K562 (cell line): ENCODE results near the gene HS3ST2. TPM values are rescaled to one million over a fixed set of nuclear protein-coding genes. Genes with fewer than 3 reads are reported as not detected.

Source experiments
- ATAC-seq: fragments of 200-7000 bp; cut with Tn5 transposase; 3 replicates; pipeline ENCODE4 v1.9.1; 2020; ENCODE audit warnings: moderate library complexity
- BruUV-seq: library from RNA; stranded (reverse); fragments of 400-500 nt; replicated peaks from 2 replicates; lab custom pipeline; 2021; lab: Mats Ljungman, UMichigan
- CTCF ChIA-PET: fragments of 300-600 bp; formaldehyde crosslinking; extraction: SDS; loops from one replicate; lab custom pipeline; 2021; ENCODE audit warnings: low intra/inter-chr PET ratio; lab: Yijun Ruan, JAX
- POLR2A ChIA-PET: fragments of 300-600, 350-650 bp; sonication (Branson Sonifier 250); formaldehyde crosslinking; extraction: SDS; loops from one replicate; lab custom pipeline; 2021; ENCODE audit warnings: antibody characterized with exemption, inconsistent platforms; lab: Yijun Ruan, JAX
- DNase-seq, 4 experiments: peaks; one replicate each; pipeline versions ENCODE4 v3.0.0 to v3.0.0-alpha.2; 2011 to 2018; ENCODE audit warnings: low spot score in 3 of 4, mixed read lengths in 3 of 4; ENCODE audit errors: extremely low read depth in 1 of 4
- FAIRE-seq: peaks from 2 replicates; lab custom pipeline; 2011; peaks lifted over from hg19 to GRCh38; lab: Jason Lieb, UNC
- H2AFZ ChIP-seq: 2 replicates; pipeline ENCODE4 v1.6.0; 2011; ENCODE audit warnings: low read depth, low read length, control low read depth, inconsistent platforms
- H3K27ac ChIP-seq: fragments of 200-600 bp; 3 replicates; pipeline ENCODE4 v1.8.0; 2011; ENCODE audit warnings: low read depth, mild to moderate bottlenecking, control low read depth, inconsistent platforms, low read length, moderate library complexity, mixed read lengths; ENCODE audit errors: extremely low read depth
- H3K27me3 ChIP-seq, 2 experiments: fragments of 300-600 bp in 1 of 2; 2 replicates in 1 of 2; 3 replicates in 1 of 2; pipeline versions ENCODE4 v1.6.0 to v1.8.0; 2011; ENCODE audit warnings: inconsistent platforms in 2 of 2, low read length in 2 of 2, mild to moderate bottlenecking in 1 of 2, mixed read lengths in 1 of 2, moderate library complexity in 1 of 2; ENCODE audit not compliant: control insufficient read depth in 2 of 2, insufficient read depth in 2 of 2
- H3K36me3 ChIP-seq: fragments of 300-600 bp; 3 replicates; pipeline ENCODE4 v1.8.0; 2011; ENCODE audit warnings: mild to moderate bottlenecking, low read length, inconsistent platforms; ENCODE audit not compliant: control insufficient read depth, insufficient read depth
- H3K4me1 ChIP-seq, 2 experiments: fragments of 200-600 bp in 1 of 2; replicated peaks in 1 of 2; 2 replicates in 1 of 2; 3 replicates in 1 of 2; pipeline versions ENCODE4 v1.5.1 to v1.8.0; 2011; ENCODE audit warnings: inconsistent platforms in 2 of 2, low read length in 2 of 2, mild to moderate bottlenecking in 1 of 2, mixed read lengths in 1 of 2, moderate library complexity in 1 of 2; ENCODE audit not compliant: control insufficient read depth in 2 of 2, insufficient read depth in 2 of 2
- H3K4me2 ChIP-seq: 2 replicates; pipeline ENCODE4 v1.6.1; 2011; ENCODE audit warnings: low read length, control low read depth, inconsistent platforms, mixed read lengths; ENCODE audit not compliant: insufficient read depth
- H3K4me3 ChIP-seq: fragments of 200-600 bp; sonication (generic), shearing (Covaris generic); 2 replicates; pipeline ENCODE4 v1.5.1; 2016; ENCODE audit warnings: control low read depth, inconsistent platforms
- H3K79me2 ChIP-seq: fragments of 200-600 bp; 3 replicates; pipeline ENCODE4 v1.8.0; 2011; ENCODE audit warnings: low read length, inconsistent platforms; ENCODE audit not compliant: control insufficient read depth, insufficient read depth
- H3K9ac ChIP-seq, 2 experiments: 2 replicates each; pipeline versions ENCODE4 v1.6.0 to v1.6.1; 2011; ENCODE audit warnings: low read depth in 2 of 2, low read length in 2 of 2, control low read depth in 1 of 2, inconsistent platforms in 1 of 2, mild to moderate bottlenecking in 1 of 2, mixed read lengths in 1 of 2; ENCODE audit not compliant: insufficient read depth in 1 of 2
- H3K9me1 ChIP-seq: one replicate; pipeline ENCODE4 v1.6.0; 2011; ENCODE audit warnings: inconsistent platforms, mild to moderate bottlenecking, low read length, moderate library complexity; ENCODE audit not compliant: control insufficient read depth, insufficient read depth
- H3K9me3 ChIP-seq: replicated peaks from 2 replicates; pipeline ENCODE4 v1.5.1; 2011; ENCODE audit warnings: low read depth, low read length, inconsistent platforms; ENCODE audit not compliant: control insufficient read depth, insufficient read depth
- H4K20me1 ChIP-seq: replicated peaks from 2 replicates; pipeline ENCODE4 v1.6.1; 2011; ENCODE audit warnings: low read length, inconsistent platforms, mixed read lengths; ENCODE audit not compliant: control insufficient read depth, insufficient read depth
- E4F1 ChIP-seq: fragments of 250-450 bp; sonication (Bioruptor Pico); IDR thresholded peaks from 2 replicates; pipeline ENCODE4 v1.5.0; 2021; ENCODE audit warnings: mild to moderate bottlenecking, borderline replicate concordance
- SP2 ChIP-seq: IDR thresholded peaks from 2 replicates; pipeline ENCODE4 v1.6.1; 2011; ENCODE audit warnings: mild to moderate bottlenecking, low read depth, low read length, moderate library complexity; ENCODE audit not compliant: poor library complexity, severe bottlenecking; ENCODE audit errors: extremely low read depth
- ZBTB11 ChIP-seq, 3 experiments: fragments of 200-800 bp in 1 of 3; fragments of 250-450 bp in 1 of 3; fragments of 450-650 bp in 1 of 3; sonication (Bioruptor Pico) in 1 of 3; sonication (Bioruptor generic) in 1 of 3; formaldehyde crosslinking in 1 of 3; IDR thresholded peaks; 2 replicates each; pipeline versions ENCODE4 v1.6.1 to v1.8.0; 2016 to 2022; ENCODE audit warnings: mild to moderate bottlenecking in 2 of 3, missing genetic modification characterization in 2 of 3, missing compliant biosample characterization in 1 of 3, moderate library complexity in 1 of 3
- ZNF444 ChIP-seq: fragments of 250-450 bp; sonication (Bioruptor Pico); IDR thresholded peaks from 2 replicates; pipeline ENCODE4 v1.4.0; 2020; ENCODE audit warnings: mild to moderate bottlenecking, moderate library complexity
- in situ Hi-C: fragments of 300-500 bp; cut with MboI; formaldehyde crosslinking; loops from 4 replicates; pipeline ENCODE4 v1.15.0; 2018; ENCODE audit warnings: inconsistent platforms, mixed read lengths
- intact Hi-C: fragments of 100-400 bp; cut with micrococcal nuclease; formaldehyde crosslinking; loops from 2 replicates; pipeline ENCODE4 v1.14.2; 2022
- polyA plus RNA-seq, 8 experiments: library from polyadenylated mRNA; depleted of rRNA in 4 of 8; stranded (reverse) in 5 of 8; unstranded in 3 of 8; fragments of >200 nt; fragmentation: Nextera tagmentation in 2 of 8; fragmentation: Illumina TruSeq in 1 of 8; extraction: Ambion mirVana in 2 of 8; extraction: Trizol in 1 of 8; gene quantifications; 2 replicates each; pipeline versions ENCODE4 v1.2.1 to v1.2.3, GENCODE V29; 2011 to 2014; ENCODE audit warnings: inconsistent platforms in 1 of 8, missing spikeins in 1 of 8
- total RNA-seq, 7 experiments: library from RNA; depleted of rRNA in 6 of 7; stranded (reverse); fragments of >200 nt in 6 of 7; fragmentation: Illumina TruSeq in 2 of 7; extraction: Trizol in 2 of 7; gene quantifications; 2 replicates each; pipeline versions ENCODE4 v1.2.1 to v1.2.3, GENCODE V29; 2011 to 2021; ENCODE audit warnings: low replicate concordance in 1 of 7

HS3ST2 gene
- total and polyA plus RNA-seq, 9 of the 15 experiments (the other 6 are each of a cell fraction or from before 2014, with no cell fraction given) = not detected

- H3K27me3 ChIP-seq = no peaks in the 10 kb centered on the region; a peak in 2 of 5 replicates
- ChIA-PET CTCF (no interaction called here), POLR2A (no interaction called here)
- no peak for DNase-seq
- no peak overlapping the region for H3K4me3 ChIP-seq
- intact Hi-C loops (no loop called here), in situ Hi-C loops (no loop called here)
- ATAC-seq = no peak
- no peak for FAIRE-seq
- no peak overlapping the region for H3K9ac ChIP-seq
- no peaks in the 10 kb centered on the region for H3K9me1 ChIP-seq
- H4K20me1 ChIP-seq = no peaks in the 10 kb centered on the region
- no peaks in the 10 kb centered on the region for H3K79me2 ChIP-seq
- H3K4me2 ChIP-seq = no peak overlapping the region
- no peaks in the 10 kb centered on the region for H3K9me3 ChIP-seq
- no peaks in the 10 kb centered on the region for H3K4me1 ChIP-seq
- H3K27ac ChIP-seq = no peak overlapping the region
- no peaks in the 10 kb centered on the region for H3K36me3 ChIP-seq
- no peak overlapping the region for H2AFZ ChIP-seq
- no TSS peak for BruUV-seq
- no peak for TF ChIP-seq E4F1 (CRISPR knock-in tag)
- no peak for TF ChIP-seq SP2
- TF ChIP-seq ZNF444 (CRISPR knock-in tag) = no peak
- TF ChIP-seq ZBTB11 (CRISPR knock-in tag; IDR thresholded peaks at IDR 0.05) = no peak
Measured at GRCh38 chr16:22882981-22883380, 69.0 kb downstream of the HS3ST2 start.
